AG20443 (cell line): Measurements from ENCODE around the gene PLK1.
"Not testable (repeated sequence)": the region's sequence is repeated elsewhere in the genome, so short reads cannot be mapped to it uniquely, and the experiment has no call there.

ENCODE experiments used
- DNase-seq: peaks from one replicate; pipeline ENCODE4 v3.0.0; 2012; ENCODE audit warnings: low spot score, mixed read lengths

Gene PLK1

GRCh38 chr16:23678430-23679273 is at the start of gene PLK1:
Gene PLK1, plus strand, starts transcription at chr16:23678889. Its CDS starts 44 bp downstream, at chr16:23678933.
- peak; percentile 97 for DNase-seq

GRCh38 chr16:23629516-23629915 is 49.2 kb upstream of the PLK1 start:
- no peak for DNase-seq

GRCh38 chr16:23631874-23632273 is 46.8 kb upstream of the PLK1 start:
- DNase-seq, result not testable (repeated sequence)

- no peak for DNase-seq
Measured at GRCh38 chr16:23634461-23635036, 44.1 kb upstream of the PLK1 start.

GRCh38 chr16:23635958-23636357 is 42.7 kb upstream of the PLK1 start:
- DNase-seq, result no peak

- no peak for DNase-seq
Measured at GRCh38 chr16:23640615-23640930, 38.1 kb upstream of the PLK1 start.

GRCh38 chr16:23640931-23641765 is 37.5 kb upstream of the PLK1 start, which contains the start of the genes DCTN5 and PALB2:
Gene DCTN5, plus strand, starts transcription at chr16:23641466. Its CDS starts 77 bp downstream, at chr16:23641543.
Gene PALB2, minus strand, starts transcription at chr16:23641310. Its CDS starts 153 bp downstream, at chr16:23641157.
- peak; percentile 100 for DNase-seq

DNA sequence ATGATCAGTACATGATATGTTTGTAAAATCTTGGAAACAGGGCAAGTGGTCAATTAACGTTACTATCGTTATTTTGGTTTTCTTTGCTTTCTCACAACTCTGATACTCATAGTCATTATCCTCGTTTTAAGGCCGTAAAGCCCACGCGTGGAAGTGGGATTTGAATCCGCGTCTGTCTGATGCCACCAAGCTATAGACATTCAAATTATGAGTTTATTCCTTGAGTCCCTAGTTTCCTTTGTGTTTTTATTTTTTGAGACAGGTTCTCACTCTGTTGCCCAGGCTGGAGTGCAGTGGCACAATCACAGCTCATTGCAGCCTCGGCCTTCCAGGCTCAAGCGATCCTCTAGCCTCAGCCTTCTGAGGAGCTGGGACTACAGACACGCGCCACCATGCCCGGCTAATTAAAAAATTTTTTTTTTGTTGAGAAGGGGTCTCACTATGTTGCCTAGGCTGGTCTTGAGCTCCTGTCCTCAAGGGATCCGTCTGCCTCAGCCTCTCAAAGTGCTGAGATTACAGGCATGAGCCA is 36.4 kb upstream of the PLK1 start:
- DNase-seq, result no peak

- no peak for DNase-seq
Measured at GRCh38 chr16:23650674-23651416, 27.8 kb upstream of the PLK1 start.

DNA sequence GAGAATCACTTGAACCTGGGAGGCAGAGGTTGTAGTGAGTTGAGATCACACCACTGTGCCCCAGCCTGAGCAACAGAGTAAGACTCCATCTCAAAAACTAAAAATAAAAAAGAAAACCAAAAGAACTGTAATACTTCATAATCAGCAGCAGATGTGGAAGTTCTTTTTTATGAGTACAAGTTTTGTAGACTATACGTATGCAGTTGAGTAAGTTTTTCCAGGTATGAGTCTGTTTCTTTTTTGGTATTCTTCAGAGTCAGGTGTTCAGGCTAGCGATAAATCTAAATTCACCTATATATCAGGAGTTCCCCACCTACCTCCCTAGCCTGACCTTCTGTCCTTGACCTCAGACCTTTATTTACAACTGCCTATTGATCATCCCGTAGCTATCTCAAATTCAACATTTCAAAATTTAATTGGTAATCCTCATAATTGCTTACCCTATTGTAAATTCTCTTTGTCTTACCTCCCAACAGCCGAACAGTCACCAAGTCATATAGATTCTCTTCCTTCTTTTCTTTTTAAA is 26.7 kb upstream of the PLK1 start:
- no peak for DNase-seq

GRCh38 chr16:23663918-23664317 is 14.8 kb upstream of the PLK1 start:
- no peak for DNase-seq

DNA sequence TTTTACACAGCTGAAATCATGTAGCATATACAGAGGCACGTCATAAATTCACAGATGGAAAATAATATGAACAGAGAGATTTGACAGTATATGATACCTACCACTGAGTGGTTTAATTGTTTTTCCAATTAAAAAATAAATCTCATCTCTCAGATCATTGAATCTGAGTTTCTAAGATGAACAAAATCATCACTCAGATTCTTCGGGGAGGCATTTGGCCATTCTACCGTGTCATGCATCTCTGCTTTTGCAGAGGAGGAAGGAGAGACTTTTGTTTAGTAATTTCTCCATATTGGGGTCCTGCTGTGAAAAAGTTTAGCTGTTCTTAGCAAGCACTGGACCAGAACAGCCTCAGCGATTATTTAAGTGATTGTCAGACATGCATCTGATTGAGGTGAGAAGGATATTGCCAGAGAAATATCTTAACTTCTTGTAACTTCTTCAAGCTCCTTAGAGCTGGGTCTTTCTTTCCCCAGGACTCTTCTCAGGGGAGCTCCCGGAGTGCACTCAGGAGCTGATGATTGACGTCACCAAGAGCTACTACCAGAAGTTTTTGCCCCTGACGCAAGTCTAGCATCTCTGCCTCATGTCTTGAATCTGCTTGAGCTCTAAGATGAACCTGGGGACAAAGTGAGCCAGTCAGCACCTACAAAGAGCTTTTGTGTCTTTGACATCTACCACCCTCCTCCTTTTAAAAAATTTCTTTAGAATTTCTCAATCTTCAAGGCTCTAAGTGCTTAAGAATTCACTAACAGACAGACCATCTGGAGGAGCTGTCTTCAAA is 11.9 kb upstream of the PLK1 start:
- DNase-seq, result no peak

DNA sequence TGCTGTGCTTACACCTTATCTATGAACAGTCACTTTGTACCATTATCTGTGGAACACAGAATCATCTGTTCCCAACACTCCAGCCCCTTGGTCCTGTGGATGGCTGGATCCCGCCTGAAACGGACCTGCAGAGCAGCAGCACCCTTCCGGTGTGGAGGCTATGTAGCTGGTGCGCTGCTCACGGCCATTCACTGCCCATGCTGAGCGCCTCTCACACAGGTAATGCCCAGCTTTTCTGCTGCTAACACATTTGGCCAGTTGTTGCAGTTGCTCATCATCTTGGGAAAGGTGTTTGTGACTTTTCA is 11.4 kb upstream of the PLK1 start:
- no peak for DNase-seq

DNA sequence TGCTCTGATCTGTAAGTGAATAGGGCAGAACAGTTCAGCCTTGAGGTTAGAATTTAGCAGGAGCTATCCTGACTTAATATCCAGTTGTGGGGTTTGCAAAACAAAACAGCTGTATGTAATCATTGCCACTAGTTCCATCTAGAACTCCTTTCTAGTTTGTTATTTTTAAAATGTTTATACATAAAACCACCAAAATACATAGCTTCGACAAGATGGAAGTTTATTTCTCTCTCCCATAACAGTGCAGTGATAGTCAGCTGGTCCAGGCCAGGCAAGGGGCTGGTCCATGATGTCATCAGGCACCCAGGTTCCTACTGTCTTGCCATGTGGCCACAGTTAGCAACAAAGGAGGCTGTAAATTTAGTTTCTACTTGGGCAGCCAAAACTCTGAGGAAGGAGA is 10.5 kb upstream of the PLK1 start:
- DNase-seq, result no peak

GRCh38 chr16:23668873-23669272 is 9.8 kb upstream of the PLK1 start:
- no peak for DNase-seq

GRCh38 chr16:23670137-23670776 is 8.4 kb upstream of the PLK1 start:
- peak; percentile 82 for DNase-seq

DNA sequence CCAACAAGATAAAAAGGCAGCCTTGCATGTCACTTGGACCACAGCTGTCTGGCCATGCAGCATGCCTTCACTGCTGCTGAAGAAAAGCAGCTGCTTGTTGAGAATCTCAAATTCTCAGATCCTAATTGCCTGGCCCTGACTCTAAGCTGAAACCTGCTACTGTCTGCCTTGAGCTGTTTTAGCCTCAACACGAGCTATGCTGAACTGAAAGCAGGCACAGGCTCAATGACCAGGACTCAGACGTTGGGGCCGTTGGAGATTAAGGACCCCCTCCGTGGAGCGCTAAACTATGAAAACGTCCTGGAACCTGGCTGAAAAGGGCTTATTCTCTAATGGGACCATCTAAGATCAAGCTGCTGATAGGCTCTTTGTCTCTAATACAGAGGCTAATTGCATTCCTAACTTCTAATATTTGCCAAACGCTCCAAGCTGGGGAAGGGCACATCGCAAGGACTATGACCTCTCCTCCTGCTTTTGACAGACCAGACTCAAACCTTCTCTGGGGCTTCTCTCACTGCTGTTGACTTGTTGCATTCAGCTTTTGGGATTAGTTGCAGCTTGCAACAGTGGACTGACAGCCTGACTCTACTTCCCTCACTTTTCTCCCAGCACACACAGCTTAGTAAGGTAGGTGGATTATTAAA is 4.6 kb upstream of the PLK1 start:
- DNase-seq, result no peak

DNA sequence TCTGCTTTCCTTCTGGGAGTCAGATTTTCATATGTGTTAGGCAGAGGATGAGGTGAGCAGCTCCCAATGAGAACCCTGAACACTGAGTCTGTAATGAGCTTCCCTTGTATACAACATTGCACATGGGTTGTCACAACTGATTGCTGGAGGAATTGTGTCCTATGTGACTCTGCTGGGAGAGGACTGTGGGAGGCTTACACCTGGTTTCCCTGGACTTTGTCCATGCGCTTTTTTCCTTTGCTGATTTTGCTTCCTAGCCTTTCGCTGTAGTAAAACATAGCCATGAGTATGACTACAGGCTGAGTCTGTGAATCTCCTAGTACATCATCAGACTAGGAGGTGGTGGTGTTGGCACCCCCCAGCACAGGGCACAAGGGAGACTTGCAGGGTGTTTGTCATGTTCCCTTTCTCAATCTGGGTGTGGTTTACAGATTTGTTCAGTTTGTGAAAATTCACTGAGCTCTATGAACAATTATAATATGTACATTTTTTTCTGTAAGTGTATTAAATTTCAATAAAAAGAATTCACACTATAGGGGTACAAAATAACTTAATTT is 1.7 kb upstream of the PLK1 start:
- no peak for DNase-seq

DNA sequence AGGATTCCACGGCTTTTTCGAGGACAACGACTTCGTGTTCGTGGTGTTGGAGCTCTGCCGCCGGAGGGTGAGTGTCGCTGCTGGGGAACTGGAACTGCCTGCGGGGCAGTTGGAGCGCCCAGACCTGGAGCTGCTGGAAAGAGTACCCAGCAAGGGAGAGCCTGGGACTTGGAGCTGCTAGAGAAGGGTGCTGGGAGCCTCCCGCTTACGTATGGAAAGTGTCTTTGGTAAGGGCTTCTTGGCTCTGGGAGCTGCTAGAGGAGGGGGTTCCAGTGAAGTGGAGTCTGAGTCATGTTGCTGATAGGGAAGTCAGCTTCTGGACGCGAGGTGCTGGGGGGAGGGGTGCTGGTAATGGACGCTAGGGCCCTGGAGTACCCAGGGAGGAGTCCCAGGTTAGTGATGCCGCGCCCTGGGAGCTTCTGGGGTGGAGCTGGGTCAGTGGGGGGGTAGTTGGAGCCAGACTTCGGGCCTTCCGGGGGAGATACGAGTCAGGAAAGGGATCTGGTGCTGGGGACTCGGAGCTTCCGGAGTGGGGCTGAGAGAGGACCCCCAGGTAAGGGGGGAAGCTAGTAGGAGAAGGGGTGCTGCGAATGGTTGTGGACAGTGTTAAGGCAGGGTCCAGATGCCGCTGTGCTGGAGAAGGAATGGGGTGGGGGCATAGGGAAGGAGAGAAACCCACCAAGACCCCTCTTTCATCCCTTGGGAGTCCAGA is 741 bp downstream of the PLK1 start:
- peak; percentile 32 for DNase-seq
